Measurements from ENCODE around the gene TMTC1. TPM values are rescaled to one million over a fixed set of nuclear protein-coding genes. Genes with fewer than 3 reads are reported as not detected.

Gene TMTC1
- total and polyA plus RNA-seq, 2 of the 8 experiments (the other 6 are each of a cell fraction or from before 2014, with no cell fraction given), result 15.4 to 20.8 TPM

GRCh38 chr12:29734305-29734704 lies 49.4 kb downstream of the TMTC1 start:
- POLR2A ChIA-PET (ENCODE audit: partially characterized antibody), result no interaction called here
- CTCF ChIA-PET (ENCODE audit: partially characterized antibody), result interaction anchor here (1.2 kb wide), 1 partner anchor 109 kb away, joined by 3 read pairs; no protein-coding TSS in a partner anchor
- WGBS, 2 experiments (ENCODE audit: extremely low coverage in 1 of 2, insufficient coverage in 1 of 2, insufficient read length in 1 of 2, insufficient replicate concordance in 2 of 2, low coverage in 1 of 2, low lambda C conversion rate in 2 of 2, missing lambda C conversion rate in 1 of 2), result 92% methylated on average over 5 of the region's 5 CpGs; no CpG with 5 or more reads in 1 of the 2 experiments

More at GRCh38 chr12:29734305-29734704, 49.4 kb downstream of the TMTC1 start:
- Histone ChIP-seq H3K27me3 (replicated peaks in 1 of 4; ENCODE audit: control insufficient read depth in 3 of 4, extremely low read depth in 1 of 4, insufficient read depth in 3 of 4, low read length in 3 of 4) (no peaks in the 10 kb centered on the region), H3K4me2 (ENCODE audit: insufficient read depth in 1 of 2, low read depth in 2 of 2, low read length in 2 of 2) (no peak overlapping the region), H2BK5ac (ENCODE audit: low read depth, low read length) (no peak overlapping the region), H2BK120ac (replicated peaks; ENCODE audit: low read depth, low read length) (no peak overlapping the region), H3K36me3 (ENCODE audit: control insufficient read depth in 2 of 4, insufficient read depth in 4 of 4, low read length in 3 of 4) (peaks cover 0 to 2% (median 0%) of the 10 kb centered on the region in 4 experiments; a peak in 1 of 8 replicates), H3K14ac (ENCODE audit: insufficient read length) (no peak overlapping the region), H2BK12ac (ENCODE audit: low read depth, low read length) (no peak overlapping the region), H3K18ac (ENCODE audit: extremely low read depth, low read length) (no peak overlapping the region), H3K27ac (ENCODE audit: low read depth, low read length) (no peak overlapping the region), H4K8ac (ENCODE audit: extremely low read depth, insufficient read depth, low read length) (no peak overlapping the region), H2BK15ac (ENCODE audit: low read length) (no peak overlapping the region), H2AK5ac (ENCODE audit: low read depth, low read length) (no peak overlapping the region), H3K56ac (replicated peaks; ENCODE audit: insufficient read length, low read depth, low read length) (no peak overlapping the region), H4K5ac (ENCODE audit: insufficient read length, low read depth, low read length) (no peak overlapping the region), H3K79me2 (ENCODE audit: control insufficient read depth in 1 of 2, insufficient read depth in 2 of 2, low read length in 2 of 2) (no peaks in the 10 kb centered on the region), H2AFZ (ENCODE audit: low read length) (no peak overlapping the region), H3K4me3 (ENCODE audit: extremely low read depth in 1 of 4, insufficient read depth in 2 of 4, low read depth in 3 of 4, low read length in 4 of 4) (no peak overlapping the region), H3K9me3 (ENCODE audit: insufficient read depth in 2 of 2, low read depth in 1 of 2, low read length in 1 of 2) (no peaks in the 10 kb centered on the region), H4K91ac (replicated peaks; ENCODE audit: insufficient read length, low read length) (no peak overlapping the region), H3K79me1 (ENCODE audit: low read depth, low read length) (no peaks in the 10 kb centered on the region), H3K4me1 (replicated peaks in 1 of 4; ENCODE audit: control insufficient read depth in 3 of 4, insufficient read depth in 4 of 4, low read length in 3 of 4) (no peaks in the 10 kb centered on the region), H3K9ac (replicated peaks in 1 of 4; ENCODE audit: extremely low read depth in 1 of 4, low read depth in 3 of 4, low read length in 3 of 4) (no peak overlapping the region), H2BK20ac (ENCODE audit: low read length) (no peak overlapping the region), H3K4ac (replicated peaks; ENCODE audit: insufficient read length, low read depth, low read length) (no peak overlapping the region), H4K20me1 (replicated peaks in 1 of 2; ENCODE audit: control insufficient read depth in 1 of 2, insufficient read depth in 2 of 2, low read length in 2 of 2) (peaks cover 0 to 4% of the 10 kb centered on the region in 2 experiments), H3K23me2 (ENCODE audit: low read depth, low read length) (no peaks in the 10 kb centered on the region), H3K23ac (ENCODE audit: insufficient read length) (no peak overlapping the region)
- FAIRE-seq (no peak), DNase-seq (ENCODE audit: low read depth in 1 of 2, low spot score in 2 of 2) (no peak)
- TF ChIP-seq SIX5 (IDR thresholded peaks at IDR 0.05; ENCODE audit: low read depth, low read length) (no peak), SUZ12 (IDR thresholded peaks at IDR 0.05; ENCODE audit: low read length) (no peak), RAD21 (IDR thresholded peaks at IDR 0.05 in 1 of 2, conservative IDR thresholded peaks at IDR 0.05 in 1 of 2; ENCODE audit: low read depth in 2 of 2, low read length in 2 of 2) (no peak), BRCA1 (IDR thresholded peaks at IDR 0.05; ENCODE audit: low read depth, low read length) (no peak), SP2 (IDR thresholded peaks at IDR 0.05; ENCODE audit: low read length) (no peak), USF2 (IDR thresholded peaks at IDR 0.05; ENCODE audit: low read length) (no peak)
